Subcutaneous adipose tissue (tissue), 4 donors: ENCODE results near the gene SORBS1. TPM values are rescaled to one million over a fixed set of nuclear protein-coding genes. Genes with fewer than 3 reads are reported as not detected.

ENCODE experiments used
- total RNA-seq, 4 donors: library from RNA; depleted of rRNA; stranded (reverse); fragments of >200 nt; gene quantifications; one replicate each; pipeline ENCODE4 v1.1.0, GENCODE V29; 2016
- TF ChIP-seq, protein P1 (sequence below): fragments of 450-650 bp; IDR thresholded peaks from one replicate; pipeline ENCODE4 v1.5.1; 2016; ENCODE audit warnings: low read depth, mild to moderate bottlenecking, control low read depth, antibody characterized with exemption, moderate library complexity

Gene SORBS1
- total RNA-seq, 4 donors from 2014 or later = 460 to 715 (median 623) TPM

GRCh38 chr10:95532536-95532935 is 28.6 kb downstream of the SORBS1 start:
- TF ChIP-seq, protein P1, sequence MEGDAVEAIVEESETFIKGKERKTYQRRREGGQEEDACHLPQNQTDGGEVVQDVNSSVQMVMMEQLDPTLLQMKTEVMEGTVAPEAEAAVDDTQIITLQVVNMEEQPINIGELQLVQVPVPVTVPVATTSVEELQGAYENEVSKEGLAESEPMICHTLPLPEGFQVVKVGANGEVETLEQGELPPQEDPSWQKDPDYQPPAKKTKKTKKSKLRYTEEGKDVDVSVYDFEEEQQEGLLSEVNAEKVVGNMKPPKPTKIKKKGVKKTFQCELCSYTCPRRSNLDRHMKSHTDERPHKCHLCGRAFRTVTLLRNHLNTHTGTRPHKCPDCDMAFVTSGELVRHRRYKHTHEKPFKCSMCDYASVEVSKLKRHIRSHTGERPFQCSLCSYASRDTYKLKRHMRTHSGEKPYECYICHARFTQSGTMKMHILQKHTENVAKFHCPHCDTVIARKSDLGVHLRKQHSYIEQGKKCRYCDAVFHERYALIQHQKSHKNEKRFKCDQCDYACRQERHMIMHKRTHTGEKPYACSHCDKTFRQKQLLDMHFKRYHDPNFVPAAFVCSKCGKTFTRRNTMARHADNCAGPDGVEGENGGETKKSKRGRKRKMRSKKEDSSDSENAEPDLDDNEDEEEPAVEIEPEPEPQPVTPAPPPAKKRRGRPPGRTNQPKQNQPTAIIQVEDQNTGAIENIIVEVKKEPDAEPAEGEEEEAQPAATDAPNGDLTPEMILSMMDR = no peak

GRCh38 chr10:95531994-95532399 is 29.2 kb downstream of the SORBS1 start:
- TF ChIP-seq, protein P1 = no peak

- TF ChIP-seq, protein P1 = no peak
Measured at GRCh38 chr10:95531058-95531809, 29.9 kb downstream of the SORBS1 start.

DNA sequence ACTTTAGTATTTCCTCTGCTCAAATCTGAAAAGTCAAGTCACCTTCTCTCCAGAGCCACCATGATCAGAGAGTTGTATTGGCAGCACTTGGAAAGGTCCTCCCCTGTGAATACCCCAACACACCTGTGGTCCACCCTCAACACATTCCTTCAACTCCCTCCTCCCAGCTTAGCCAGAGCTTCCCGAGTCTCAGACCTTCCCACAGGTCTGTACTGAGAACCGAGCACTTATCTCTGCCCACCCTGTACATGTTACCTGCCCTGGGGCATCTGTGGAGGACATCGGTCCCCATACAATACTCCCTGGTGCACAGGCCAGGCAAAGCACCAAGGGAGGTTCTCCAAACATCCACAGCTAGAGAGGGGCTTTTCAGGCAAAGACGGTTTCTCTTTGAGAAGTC is 30.6 kb downstream of the SORBS1 start:
- TF ChIP-seq, protein P1 = no peak

GRCh38 chr10:95530029-95530428 is 31.1 kb downstream of the SORBS1 start:
- TF ChIP-seq, protein P1 = no peak

DNA sequence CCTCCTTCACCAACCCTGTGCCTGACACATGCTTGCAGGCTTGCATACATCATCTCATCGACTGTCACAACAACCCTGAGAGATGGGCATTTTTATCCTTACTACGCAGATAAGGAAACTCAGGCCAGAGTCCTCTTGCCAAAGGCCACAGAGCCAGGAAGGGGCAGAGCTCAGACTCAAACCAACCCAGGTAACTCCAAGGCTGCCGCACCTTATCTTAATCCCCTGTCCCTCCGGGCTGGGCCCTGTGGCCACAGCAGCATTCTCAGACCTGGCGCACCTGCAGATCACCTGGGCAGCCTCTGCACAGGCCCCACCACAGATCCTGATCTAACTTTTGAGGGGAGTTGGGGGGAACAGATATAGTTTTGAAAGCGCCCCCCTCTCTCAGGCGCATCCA is 35.1 kb downstream of the SORBS1 start:
- TF ChIP-seq, protein P1 = no peak

DNA sequence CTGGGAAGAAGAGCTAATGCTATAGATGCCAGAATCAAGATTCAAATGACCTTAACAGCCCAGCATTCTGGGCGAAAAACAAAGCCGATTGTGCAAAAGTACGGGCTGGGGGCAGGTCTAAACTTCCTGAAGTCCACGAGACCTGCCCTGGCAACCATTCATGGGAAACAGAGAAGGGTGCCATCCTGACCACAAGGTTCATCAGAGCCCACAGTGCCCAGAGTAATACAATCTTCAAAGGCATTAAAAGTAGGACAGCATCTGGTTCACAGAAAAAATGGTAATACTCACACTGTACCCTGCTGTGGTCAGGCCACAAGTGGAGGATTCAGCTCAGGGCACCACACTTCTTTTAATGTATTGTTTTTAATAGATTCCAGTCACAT is 36.1 kb downstream of the SORBS1 start:
- TF ChIP-seq, protein P1 = no peak
